HEK293 (cell line): ENCODE results near the gene SPOCK3.

Experiments
- CTCF ChIA-PET: fragments of 350-600 bp; formaldehyde crosslinking; extraction: SDS; loops from one replicate; lab custom pipeline; 2021; ENCODE audit warnings: antibody characterized with exemption; lab: Yijun Ruan, JAX
- POLR2A ChIA-PET: fragments of 300-600 bp; formaldehyde crosslinking; extraction: SDS; loops from one replicate; lab custom pipeline; 2020; ENCODE audit warnings: antibody characterized with exemption, inconsistent platforms; lab: Yijun Ruan, JAX
- H3K27ac ChIP-seq: fragments of 200-500 bp; sonication (Bioruptor generic); 2 replicates; pipeline ENCODE4 v1.5.1; 2014; ENCODE audit warnings: low read depth, low read length, control low read depth, inconsistent platforms; ENCODE audit errors: extremely low read depth
- H3K36me3 ChIP-seq, 2 experiments: fragments of 200-500 bp in 1 of 2; sonication (Bioruptor generic) in 1 of 2; 1 replicate in 1 of 2; 2 replicates in 1 of 2; pipeline ENCODE4 v1.5.1; 2014 to 2017; ENCODE audit warnings: inconsistent platforms in 2 of 2, low read length in 2 of 2; ENCODE audit not compliant: control insufficient read depth in 2 of 2, insufficient read depth in 1 of 2
- H3K4me1 ChIP-seq: fragments of 200-500 bp; sonication (Bioruptor generic); 2 replicates; pipeline ENCODE4 v1.5.1; 2014; ENCODE audit warnings: mild to moderate bottlenecking, low read length, inconsistent platforms; ENCODE audit not compliant: control insufficient read depth, insufficient read depth
- H3K4me3 ChIP-seq: 2 replicates; pipeline ENCODE4 v1.5.1; 2011; ENCODE audit warnings: low read depth, mild to moderate bottlenecking, control low read depth, low read length, moderate library complexity
- H3K9me3 ChIP-seq: fragments of 200-500 bp; sonication (Bioruptor generic); 2 replicates; pipeline ENCODE4 v1.5.1; 2014; ENCODE audit warnings: low read depth, low read length, inconsistent platforms; ENCODE audit not compliant: control insufficient read depth, insufficient read depth
- AEBP2 ChIP-seq: fragments of 450-650 bp; formaldehyde crosslinking; IDR thresholded peaks from 2 replicates; pipeline ENCODE4 v1.5.1; 2016; ENCODE audit warnings: missing biosample characterization, missing genetic modification characterization, borderline replicate concordance
- GLIS1 ChIP-seq: fragments of 450-650 bp; formaldehyde crosslinking; IDR thresholded peaks from 2 replicates; pipeline ENCODE4 v1.5.1; 2016; ENCODE audit warnings: missing biosample characterization, missing genetic modification characterization
- OVOL3 ChIP-seq: fragments of 450-650 bp; formaldehyde crosslinking; IDR thresholded peaks from 2 replicates; pipeline ENCODE4 v1.5.1; 2016; ENCODE audit warnings: missing biosample characterization, missing genetic modification characterization
- ZNF239 ChIP-seq: fragments of 450-650 bp; formaldehyde crosslinking; IDR thresholded peaks from 2 replicates; pipeline ENCODE4 v1.5.1; 2016; ENCODE audit warnings: missing biosample characterization, missing genetic modification characterization
- ZNF274 ChIP-seq, 2 experiments: fragments of 200-500 bp in 1 of 2; fragments of 450-650 bp in 1 of 2; sonication (Bioruptor generic) in 1 of 2; formaldehyde crosslinking in 1 of 2; IDR thresholded peaks; 2 replicates each; pipeline versions ENCODE4 v1.5.1 to v1.6.1; 2014 to 2016; ENCODE audit warnings: borderline replicate concordance in 1 of 2, inconsistent platforms in 1 of 2, low read length in 1 of 2, missing biosample characterization in 1 of 2, missing genetic modification characterization in 1 of 2
- ZNF518A ChIP-seq: fragments of 450-650 bp; formaldehyde crosslinking; conservative IDR thresholded peaks from 2 replicates; pipeline ENCODE4 v1.5.1; 2016; ENCODE audit warnings: low read depth, missing biosample characterization, missing genetic modification characterization
- ZNF530 ChIP-seq: fragments of 450-650 bp; formaldehyde crosslinking; IDR thresholded peaks from 2 replicates; pipeline ENCODE4 v1.5.1; 2016; ENCODE audit warnings: low read depth, missing biosample characterization, missing genetic modification characterization
- ZNF571 ChIP-seq: fragments of 450-650 bp; formaldehyde crosslinking; IDR thresholded peaks from 2 replicates; pipeline ENCODE4 v1.5.0; 2017; ENCODE audit warnings: missing biosample characterization, missing genetic modification characterization
- ZNF585B ChIP-seq: fragments of 450-650 bp; formaldehyde crosslinking; IDR thresholded peaks from 2 replicates; pipeline ENCODE4 v1.5.1; 2016; ENCODE audit warnings: missing biosample characterization, missing genetic modification characterization
- ZNF792 ChIP-seq: fragments of 450-650 bp; formaldehyde crosslinking; IDR thresholded peaks from 2 replicates; pipeline ENCODE4 v1.5.1; 2016; ENCODE audit warnings: missing biosample characterization, missing genetic modification characterization
- TF ChIP-seq, protein P1 (sequence below): fragments of 450-650 bp; formaldehyde crosslinking; IDR thresholded peaks from 2 replicates; pipeline ENCODE4 v1.5.1; 2016; ENCODE audit warnings: missing biosample characterization, missing genetic modification characterization, borderline replicate concordance
- TF ChIP-seq, protein P2 (sequence below): fragments of 450-650 bp; formaldehyde crosslinking; IDR thresholded peaks from 2 replicates; pipeline ENCODE4 v1.5.1; 2016; ENCODE audit warnings: missing biosample characterization, missing genetic modification characterization, borderline replicate concordance

The SPOCK3 gene

GRCh38 chr4:167239627-167240026 is 5.3 kb upstream of the SPOCK3 start:
- CTCF ChIA-PET = no interaction called here
- no peaks in the 10 kb centered on the region for H3K4me1 ChIP-seq
- H3K27ac ChIP-seq = no peak overlapping the region
- H3K36me3 ChIP-seq = no peaks in the 10 kb centered on the region
- TF ChIP-seq ZNF518A (tag by site-specific recombination) = no peak
- TF ChIP-seq ZNF530 (tag by site-specific recombination) = no peak
- no peak for TF ChIP-seq AEBP2 (tag by site-specific recombination)
- TF ChIP-seq, protein P1, sequence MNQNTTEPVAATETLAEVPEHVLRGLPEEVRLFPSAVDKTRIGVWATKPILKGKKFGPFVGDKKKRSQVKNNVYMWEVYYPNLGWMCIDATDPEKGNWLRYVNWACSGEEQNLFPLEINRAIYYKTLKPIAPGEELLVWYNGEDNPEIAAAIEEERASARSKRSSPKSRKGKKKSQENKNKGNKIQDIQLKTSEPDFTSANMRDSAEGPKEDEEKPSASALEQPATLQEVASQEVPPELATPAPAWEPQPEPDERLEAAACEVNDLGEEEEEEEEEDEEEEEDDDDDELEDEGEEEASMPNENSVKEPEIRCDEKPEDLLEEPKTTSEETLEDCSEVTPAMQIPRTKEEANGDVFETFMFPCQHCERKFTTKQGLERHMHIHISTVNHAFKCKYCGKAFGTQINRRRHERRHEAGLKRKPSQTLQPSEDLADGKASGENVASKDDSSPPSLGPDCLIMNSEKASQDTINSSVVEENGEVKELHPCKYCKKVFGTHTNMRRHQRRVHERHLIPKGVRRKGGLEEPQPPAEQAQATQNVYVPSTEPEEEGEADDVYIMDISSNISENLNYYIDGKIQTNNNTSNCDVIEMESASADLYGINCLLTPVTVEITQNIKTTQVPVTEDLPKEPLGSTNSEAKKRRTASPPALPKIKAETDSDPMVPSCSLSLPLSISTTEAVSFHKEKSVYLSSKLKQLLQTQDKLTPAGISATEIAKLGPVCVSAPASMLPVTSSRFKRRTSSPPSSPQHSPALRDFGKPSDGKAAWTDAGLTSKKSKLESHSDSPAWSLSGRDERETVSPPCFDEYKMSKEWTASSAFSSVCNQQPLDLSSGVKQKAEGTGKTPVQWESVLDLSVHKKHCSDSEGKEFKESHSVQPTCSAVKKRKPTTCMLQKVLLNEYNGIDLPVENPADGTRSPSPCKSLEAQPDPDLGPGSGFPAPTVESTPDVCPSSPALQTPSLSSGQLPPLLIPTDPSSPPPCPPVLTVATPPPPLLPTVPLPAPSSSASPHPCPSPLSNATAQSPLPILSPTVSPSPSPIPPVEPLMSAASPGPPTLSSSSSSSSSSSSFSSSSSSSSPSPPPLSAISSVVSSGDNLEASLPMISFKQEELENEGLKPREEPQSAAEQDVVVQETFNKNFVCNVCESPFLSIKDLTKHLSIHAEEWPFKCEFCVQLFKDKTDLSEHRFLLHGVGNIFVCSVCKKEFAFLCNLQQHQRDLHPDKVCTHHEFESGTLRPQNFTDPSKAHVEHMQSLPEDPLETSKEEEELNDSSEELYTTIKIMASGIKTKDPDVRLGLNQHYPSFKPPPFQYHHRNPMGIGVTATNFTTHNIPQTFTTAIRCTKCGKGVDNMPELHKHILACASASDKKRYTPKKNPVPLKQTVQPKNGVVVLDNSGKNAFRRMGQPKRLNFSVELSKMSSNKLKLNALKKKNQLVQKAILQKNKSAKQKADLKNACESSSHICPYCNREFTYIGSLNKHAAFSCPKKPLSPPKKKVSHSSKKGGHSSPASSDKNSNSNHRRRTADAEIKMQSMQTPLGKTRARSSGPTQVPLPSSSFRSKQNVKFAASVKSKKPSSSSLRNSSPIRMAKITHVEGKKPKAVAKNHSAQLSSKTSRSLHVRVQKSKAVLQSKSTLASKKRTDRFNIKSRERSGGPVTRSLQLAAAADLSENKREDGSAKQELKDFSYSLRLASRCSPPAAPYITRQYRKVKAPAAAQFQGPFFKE = no peak
- no peak for TF ChIP-seq ZNF585B
- TF ChIP-seq, protein P2, sequence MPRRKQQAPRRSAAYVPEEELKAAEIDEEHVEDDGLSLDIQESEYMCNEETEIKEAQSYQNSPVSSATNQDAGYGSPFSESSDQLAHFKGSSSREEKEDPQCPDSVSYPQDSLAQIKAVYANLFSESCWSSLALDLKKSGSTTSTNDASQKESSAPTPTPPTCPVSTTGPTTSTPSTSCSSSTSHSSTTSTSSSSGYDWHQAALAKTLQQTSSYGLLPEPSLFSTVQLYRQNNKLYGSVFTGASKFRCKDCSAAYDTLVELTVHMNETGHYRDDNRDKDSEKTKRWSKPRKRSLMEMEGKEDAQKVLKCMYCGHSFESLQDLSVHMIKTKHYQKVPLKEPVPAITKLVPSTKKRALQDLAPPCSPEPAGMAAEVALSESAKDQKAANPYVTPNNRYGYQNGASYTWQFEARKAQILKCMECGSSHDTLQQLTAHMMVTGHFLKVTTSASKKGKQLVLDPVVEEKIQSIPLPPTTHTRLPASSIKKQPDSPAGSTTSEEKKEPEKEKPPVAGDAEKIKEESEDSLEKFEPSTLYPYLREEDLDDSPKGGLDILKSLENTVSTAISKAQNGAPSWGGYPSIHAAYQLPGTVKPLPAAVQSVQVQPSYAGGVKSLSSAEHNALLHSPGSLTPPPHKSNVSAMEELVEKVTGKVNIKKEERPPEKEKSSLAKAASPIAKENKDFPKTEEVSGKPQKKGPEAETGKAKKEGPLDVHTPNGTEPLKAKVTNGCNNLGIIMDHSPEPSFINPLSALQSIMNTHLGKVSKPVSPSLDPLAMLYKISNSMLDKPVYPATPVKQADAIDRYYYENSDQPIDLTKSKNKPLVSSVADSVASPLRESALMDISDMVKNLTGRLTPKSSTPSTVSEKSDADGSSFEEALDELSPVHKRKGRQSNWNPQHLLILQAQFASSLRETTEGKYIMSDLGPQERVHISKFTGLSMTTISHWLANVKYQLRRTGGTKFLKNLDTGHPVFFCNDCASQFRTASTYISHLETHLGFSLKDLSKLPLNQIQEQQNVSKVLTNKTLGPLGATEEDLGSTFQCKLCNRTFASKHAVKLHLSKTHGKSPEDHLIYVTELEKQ (tag by site-specific recombination) = no peak
- TF ChIP-seq OVOL3 (tag by site-specific recombination) = no peak
- H3K9me3 ChIP-seq = no peaks in the 10 kb centered on the region
- POLR2A ChIA-PET = no interaction called here
- no peak overlapping the region for H3K4me3 ChIP-seq

GRCh38 chr4:167238226-167238625 is 3.9 kb upstream of the SPOCK3 start:
- ChIA-PET POLR2A (no interaction called here), CTCF (no interaction called here)
- Histone ChIP-seq H3K4me1 (no peaks in the 10 kb centered on the region), H3K9me3 (no peaks in the 10 kb centered on the region), H3K4me3 (no peak overlapping the region), H3K36me3 (no peaks in the 10 kb centered on the region), H3K27ac (no peak overlapping the region)
- TF ChIP-seq ZNF239 (tag by site-specific recombination) (no peak), ZNF792 (tag by site-specific recombination) (no peak), ZNF518A (tag by site-specific recombination) (no peak), ZNF274 (IDR thresholded peaks at IDR 0.05; ENCODE audit: low read length) (no peak), ZNF274 (tag by site-specific recombination; IDR thresholded peaks at IDR 0.05; ENCODE audit: borderline replicate concordance) (no peak), ZNF571 (tag by site-specific recombination) (no peak), GLIS1 (no peak)
